Measurements from ENCODE around the gene DES.

DES gene

DNA sequence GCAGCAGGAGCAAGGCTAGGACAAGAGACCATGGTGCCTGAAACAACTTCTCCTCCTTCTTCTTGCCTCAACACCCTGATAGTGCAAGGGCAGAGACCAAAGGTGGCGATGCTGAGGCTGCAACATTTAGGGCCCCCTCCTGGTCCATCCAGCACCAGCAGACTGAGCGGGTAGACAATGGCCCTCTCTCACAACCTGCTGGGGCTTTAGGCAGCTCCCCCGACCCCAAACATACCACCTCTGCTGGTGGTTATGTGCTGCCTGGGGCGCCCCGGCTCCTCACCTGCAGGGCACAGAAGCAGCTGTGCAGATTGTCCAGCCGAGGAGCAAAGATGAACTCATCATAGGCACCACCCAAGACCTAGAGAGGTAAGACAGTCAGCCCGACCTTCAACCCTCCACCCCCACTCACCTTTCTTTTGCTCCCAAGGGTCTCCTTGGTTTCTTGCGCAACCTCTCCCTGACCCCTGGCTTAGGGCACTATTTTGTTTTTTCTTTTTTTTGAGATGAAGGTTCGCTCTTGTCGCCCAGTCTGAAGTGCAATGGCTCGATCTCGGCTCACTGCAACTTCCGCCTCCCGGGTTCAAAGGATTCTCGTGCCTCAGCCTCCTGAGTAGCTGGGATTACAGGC is 34.0 kb upstream of the DES start:
- TF ChIP-seq, protein P1, sequence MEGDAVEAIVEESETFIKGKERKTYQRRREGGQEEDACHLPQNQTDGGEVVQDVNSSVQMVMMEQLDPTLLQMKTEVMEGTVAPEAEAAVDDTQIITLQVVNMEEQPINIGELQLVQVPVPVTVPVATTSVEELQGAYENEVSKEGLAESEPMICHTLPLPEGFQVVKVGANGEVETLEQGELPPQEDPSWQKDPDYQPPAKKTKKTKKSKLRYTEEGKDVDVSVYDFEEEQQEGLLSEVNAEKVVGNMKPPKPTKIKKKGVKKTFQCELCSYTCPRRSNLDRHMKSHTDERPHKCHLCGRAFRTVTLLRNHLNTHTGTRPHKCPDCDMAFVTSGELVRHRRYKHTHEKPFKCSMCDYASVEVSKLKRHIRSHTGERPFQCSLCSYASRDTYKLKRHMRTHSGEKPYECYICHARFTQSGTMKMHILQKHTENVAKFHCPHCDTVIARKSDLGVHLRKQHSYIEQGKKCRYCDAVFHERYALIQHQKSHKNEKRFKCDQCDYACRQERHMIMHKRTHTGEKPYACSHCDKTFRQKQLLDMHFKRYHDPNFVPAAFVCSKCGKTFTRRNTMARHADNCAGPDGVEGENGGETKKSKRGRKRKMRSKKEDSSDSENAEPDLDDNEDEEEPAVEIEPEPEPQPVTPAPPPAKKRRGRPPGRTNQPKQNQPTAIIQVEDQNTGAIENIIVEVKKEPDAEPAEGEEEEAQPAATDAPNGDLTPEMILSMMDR (IDR thresholded peaks at IDR 0.05; ENCODE audit: low read depth, low read length, missing control alignments) = no peak
- H3K4me3 ChIP-seq (ENCODE audit: low read depth, low read length) = no peak overlapping the region
- DNase-seq (ENCODE audit: low read depth) = no peak
- in situ Hi-C loops (cut with HindIII; ENCODE audit: low sequenced_read_pairs) = no loop called here

DNA sequence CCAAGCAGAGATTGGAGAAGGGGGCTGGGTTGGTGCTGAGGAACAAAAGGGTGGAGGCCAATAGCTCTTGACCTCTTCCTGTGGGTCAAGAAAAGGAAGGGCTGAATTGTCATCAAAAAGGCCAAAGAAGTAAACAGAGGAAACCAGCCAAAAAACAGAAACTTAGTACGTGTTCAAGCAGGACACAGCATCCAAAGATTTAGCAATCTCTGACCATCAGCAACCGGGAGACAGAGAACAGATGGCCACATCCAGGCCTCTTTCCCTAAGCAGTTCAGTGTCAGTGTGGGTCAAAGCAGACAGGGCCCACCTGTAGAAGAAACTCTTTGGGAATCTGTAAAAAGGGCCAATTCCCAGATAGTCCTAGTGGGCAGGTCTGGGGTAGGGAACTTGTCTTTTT is 33.3 kb upstream of the DES start:
- in situ Hi-C loops (cut with HindIII; ENCODE audit: low sequenced_read_pairs) = no loop called here
- TF ChIP-seq, protein P1 (IDR thresholded peaks at IDR 0.05; ENCODE audit: low read depth, low read length, missing control alignments) = no peak
- DNase-seq (ENCODE audit: low read depth) = no peak
- no peak overlapping the region for H3K4me3 ChIP-seq (ENCODE audit: low read depth, low read length)

DNA sequence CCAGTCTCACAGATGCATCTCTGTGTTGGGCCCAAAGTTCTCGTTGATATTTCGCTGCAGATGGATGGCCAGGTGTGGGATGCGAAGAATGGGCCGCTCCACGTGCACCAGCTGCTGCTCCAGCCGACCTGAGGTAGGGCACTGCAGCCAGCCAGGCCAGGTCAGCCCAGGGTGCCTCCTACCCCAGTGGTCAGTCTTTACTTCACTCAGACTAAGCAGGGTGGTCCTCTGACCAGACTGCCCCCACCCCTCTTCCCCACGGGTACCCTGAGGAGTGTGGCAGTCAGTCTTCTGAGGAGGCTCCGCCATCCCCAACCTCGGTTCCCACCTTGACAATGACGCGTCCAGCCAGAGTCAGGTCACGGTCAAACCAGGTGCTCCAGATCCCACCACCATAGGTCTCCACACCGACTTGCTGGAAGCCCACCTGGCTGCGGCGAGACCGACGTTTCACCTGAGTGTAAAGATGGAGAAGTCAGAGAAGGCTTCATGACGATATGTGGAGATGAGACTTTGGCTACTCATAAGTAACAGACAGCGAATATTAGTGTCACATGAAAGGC is 32.1 kb upstream of the DES start:
- no peak for DNase-seq (ENCODE audit: low read depth)
- TF ChIP-seq, protein P1 (IDR thresholded peaks at IDR 0.05; ENCODE audit: low read depth, low read length, missing control alignments) = no peak
- in situ Hi-C loops (cut with HindIII; ENCODE audit: low sequenced_read_pairs) = no loop called here
- no peak overlapping the region for H3K4me3 ChIP-seq (ENCODE audit: low read depth, low read length)

DNA sequence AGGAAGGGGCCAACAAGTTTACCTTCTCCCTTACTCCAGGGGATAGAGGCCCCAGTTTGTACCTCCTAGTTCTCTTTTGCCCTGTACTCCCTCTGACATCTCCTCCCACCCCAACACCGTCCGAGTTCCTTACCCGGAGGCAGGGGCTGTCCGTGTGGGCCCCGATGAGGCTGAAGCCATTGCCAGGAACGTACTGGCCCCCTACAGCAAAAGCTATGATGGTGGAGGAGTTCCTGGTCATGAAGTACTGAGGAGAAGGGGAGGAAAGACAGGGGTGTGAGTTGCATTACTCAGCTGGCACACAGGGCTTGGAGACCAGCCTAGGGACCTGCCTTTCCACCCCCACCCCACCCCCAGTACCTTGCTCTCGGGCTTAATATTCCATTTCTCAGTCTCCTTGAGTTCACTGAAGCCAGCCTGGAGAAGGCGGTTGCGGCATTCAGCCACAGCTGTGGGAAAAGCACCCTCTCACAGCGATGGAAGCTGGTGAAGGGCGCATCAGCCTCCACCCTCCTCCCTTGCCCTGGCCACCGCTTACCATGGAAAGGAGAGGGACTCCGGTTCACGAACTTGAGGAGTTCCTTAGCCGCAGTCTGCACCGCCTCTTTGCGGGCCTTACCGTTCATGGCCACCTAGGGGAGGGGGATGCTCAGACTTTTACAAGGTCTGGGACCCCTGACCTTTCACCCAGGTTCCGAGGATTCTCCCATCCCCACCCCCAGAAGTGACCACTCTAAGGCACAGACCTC is 31.5 kb upstream of the DES start:
- in situ Hi-C loops (cut with HindIII; ENCODE audit: low sequenced_read_pairs) = no loop called here
- TF ChIP-seq, protein P1 (IDR thresholded peaks at IDR 0.05; ENCODE audit: low read depth, low read length, missing control alignments) = no peak
- H3K4me3 ChIP-seq (ENCODE audit: low read depth, low read length) = peak overlapping the region; percentile 86
- no peak for DNase-seq (ENCODE audit: low read depth)

DNA sequence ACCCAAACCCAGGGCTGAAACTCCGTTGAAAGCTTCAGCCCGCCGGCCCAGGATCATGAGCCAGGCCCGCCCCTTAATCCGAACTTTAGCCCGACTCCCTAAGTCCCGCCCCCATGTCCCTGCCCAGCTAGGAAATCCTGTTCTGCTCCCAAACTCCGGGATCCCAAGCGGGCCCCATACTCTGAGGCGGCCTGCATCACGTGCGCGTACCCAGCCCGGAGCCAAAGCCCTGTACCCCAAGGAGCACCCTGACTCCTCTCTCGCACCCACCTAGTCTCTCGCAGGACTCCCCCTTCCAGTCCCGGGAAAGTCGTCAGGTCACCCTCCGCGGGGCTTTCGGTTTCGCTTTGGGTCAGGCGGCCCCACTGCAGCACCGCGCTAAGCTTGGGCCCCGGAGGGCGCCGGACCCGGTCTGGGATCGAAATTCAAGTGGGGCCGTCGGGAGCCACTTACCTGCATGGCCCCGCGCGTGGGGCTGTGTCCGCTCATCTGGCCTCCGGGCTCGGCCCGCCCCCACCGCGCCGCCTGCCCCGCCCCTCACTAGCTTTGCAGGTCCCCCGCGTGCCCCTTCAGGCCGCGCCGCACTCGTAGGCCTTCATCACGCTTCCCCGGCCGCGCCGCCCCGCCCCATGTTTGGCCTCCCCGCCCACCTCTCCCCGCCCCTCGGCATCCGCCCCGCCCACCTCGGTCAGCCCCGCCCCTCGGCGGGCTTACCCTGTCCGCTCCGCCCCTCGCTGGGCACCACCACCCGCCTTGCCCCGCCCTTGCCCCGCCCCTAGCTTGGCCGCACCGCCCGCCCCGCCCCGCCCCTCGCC is 30.7 kb upstream of the DES start, which contains the start of gene DNPEP:
Gene DNPEP, minus strand, starts transcription at position 607 of the 815 bp plus-strand sequence. Its CDS starts 118 bp downstream, at position 489.
- peak within 1 kb of the TSS; percentile 86 for H3K4me3 ChIP-seq (ENCODE audit: low read depth, low read length)
- peak; percentile 68 for DNase-seq (ENCODE audit: low read depth)
- in situ Hi-C loops (cut with HindIII; ENCODE audit: low sequenced_read_pairs) = no loop called here
- TF ChIP-seq, protein P1 (IDR thresholded peaks at IDR 0.05; ENCODE audit: low read depth, low read length, missing control alignments) = no peak

Measured in astrocyte of the cerebellum (primary cell).